NCI-H446 treated with DMSO at 0.1 percent for 48 hours (cell line): Measurements from ENCODE around the gene PRKAR1A.

Experiments
- DNase-seq: peaks from one replicate; lab custom pipeline; 2025; lab: John Stamatoyannopoulos, UW

Gene PRKAR1A

GRCh38 chr17:68542698-68543463, 30.7 kb downstream of the PRKAR1A start:
- no peak for DNase-seq

GRCh38 chr17:68544111-68544915, 32.1 kb downstream of the PRKAR1A start:
- no peak for DNase-seq

GRCh38 chr17:68556551-68556950, 44.3 kb downstream of the PRKAR1A start:
- DNase-seq, result no peak

GRCh38 chr17:68559316-68559715, 47.1 kb downstream of the PRKAR1A start:
- no peak for DNase-seq

GRCh38 chr17:68560966-68561720, 48.9 kb downstream of the PRKAR1A start:
- no peak for DNase-seq

- no peak for DNase-seq
Measured at GRCh38 chr17:68562736-68563135, 50.5 kb downstream of the PRKAR1A start.

GRCh38 chr17:68564415-68565111, 52.3 kb downstream of the PRKAR1A start:
- no peak for DNase-seq

- no peak for DNase-seq
Measured at GRCh38 chr17:68565661-68566441, 53.6 kb downstream of the PRKAR1A start.

- DNase-seq, result no peak
Measured at GRCh38 chr17:68566442-68566738, 54.2 kb downstream of the PRKAR1A start.

GRCh38 chr17:68567035-68567434, 54.8 kb downstream of the PRKAR1A start:
- no peak for DNase-seq

- no peak for DNase-seq
Measured at GRCh38 chr17:68567581-68567980, 55.4 kb downstream of the PRKAR1A start.

GRCh38 chr17:68568581-68568980, 56.4 kb downstream of the PRKAR1A start:
- no peak for DNase-seq

GRCh38 chr17:68569346-68569745, 57.1 kb downstream of the PRKAR1A start:
- no peak for DNase-seq

- no peak for DNase-seq
Measured at GRCh38 chr17:68570526-68570925, 58.3 kb downstream of the PRKAR1A start.

GRCh38 chr17:68572138-68572842, 60.1 kb downstream of the PRKAR1A start:
- DNase-seq, result no peak

GRCh38 chr17:68573338-68573737, 61.1 kb downstream of the PRKAR1A start:
- DNase-seq, result no peak

GRCh38 chr17:68576137-68576536, 63.9 kb downstream of the PRKAR1A start:
- DNase-seq, result no peak

GRCh38 chr17:68576811-68577496, 64.7 kb downstream of the PRKAR1A start:
- no peak for DNase-seq

- DNase-seq, result no peak
Measured at GRCh38 chr17:68577497-68577821, 65.2 kb downstream of the PRKAR1A start.

GRCh38 chr17:68578236-68578635, 66.0 kb downstream of the PRKAR1A start:
- no peak for DNase-seq
